MCF 10A (cell line): Measurements from ENCODE around the gene SAMSN1. TPM values are rescaled to one million over a fixed set of nuclear protein-coding genes. Genes with fewer than 3 reads are reported as not detected.

Source experiments
- BruUV-seq: library from RNA; stranded (reverse); fragments of 400-500 nt; replicated peaks from 2 replicates; lab custom pipeline; 2021; lab: Mats Ljungman, UMichigan
- CTCF ChIA-PET: fragments of 300-600 bp; sonication (Branson Sonifier 250); formaldehyde crosslinking; extraction: SDS; loops from one replicate; lab custom pipeline; 2021; ENCODE audit warnings: antibody characterized with exemption, inconsistent platforms; lab: Yijun Ruan, JAX
- POLR2A ChIA-PET: fragments of 300-600, 350-650 bp; sonication (Branson Sonifier 250); formaldehyde crosslinking; extraction: SDS; loops from one replicate; lab custom pipeline; 2020; ENCODE audit warnings: antibody characterized with exemption, inconsistent platforms; lab: Yijun Ruan, JAX
- DNase-seq: peaks from one replicate; pipeline ENCODE4 v3.0.0-alpha.2; 2018; ENCODE audit not compliant: unreplicated experiment
- H3K27ac Mint-ChIP-seq: one replicate; pipeline ENCODE4 v1.8.0; 2022; ENCODE audit warnings: mild to moderate bottlenecking, low read depth, mixed read lengths; ENCODE audit not compliant: unreplicated experiment
- H3K27me3 Mint-ChIP-seq: one replicate; pipeline ENCODE4 v1.8.0; 2022; ENCODE audit warnings: mixed read lengths; ENCODE audit not compliant: insufficient read depth, unreplicated experiment
- H3K36me3 Mint-ChIP-seq: one replicate; pipeline ENCODE4 v1.8.0; 2022; ENCODE audit warnings: mild to moderate bottlenecking, moderate library complexity, mixed read lengths; ENCODE audit not compliant: insufficient read depth, unreplicated experiment
- H3K4me1 Mint-ChIP-seq: one replicate; pipeline ENCODE4 v1.8.0; 2022; ENCODE audit warnings: mixed read lengths; ENCODE audit not compliant: insufficient read depth, unreplicated experiment
- H3K4me3 Mint-ChIP-seq: one replicate; pipeline ENCODE4 v1.8.0; 2022; ENCODE audit warnings: mild to moderate bottlenecking, moderate library complexity, mixed read lengths; ENCODE audit not compliant: unreplicated experiment
- H3K9me3 Mint-ChIP-seq: one replicate; pipeline ENCODE4 v1.8.0; 2022; ENCODE audit warnings: mixed read lengths; ENCODE audit not compliant: unreplicated experiment
- CTCF ChIP-seq: fragments of 200-600 bp; IDR thresholded peaks from one replicate; pipeline ENCODE4 v1.8.0; 2022; ENCODE audit warnings: antibody characterized with exemption, mild to moderate bottlenecking; ENCODE audit not compliant: unreplicated experiment
- intact Hi-C: fragments of 100-400 bp; cut with micrococcal nuclease; formaldehyde crosslinking; loops from 2 replicates; pipeline ENCODE4 v1.14.1; 2022
- total RNA-seq: library from RNA; stranded (reverse); gene quantifications from 2 replicates; pipeline ENCODE4 v1.2.3, GENCODE V29; 2022

SAMSN1 gene
- total RNA-seq, 1 experiment from 2014 or later = 2.3 TPM

- ChIA-PET POLR2A (interaction anchor here (0.8 to 1.4 kb wide), 2 partner anchors 21 to 45 kb away, joined by 3 read pairs; no protein-coding TSS in a partner anchor), CTCF (interaction anchor here (1.2 kb wide), 1 partner anchor 168 kb away, joined by 4 read pairs; no protein-coding TSS in a partner anchor)
- no peak for DNase-seq
- peaks cover 9% of the 10 kb centered on the region for H3K4me1 Mint-ChIP-seq
- H3K4me3 Mint-ChIP-seq = no peak overlapping the region
- no peaks in the 10 kb centered on the region for H3K27me3 Mint-ChIP-seq
- intact Hi-C loops = no loop called here
- H3K9me3 Mint-ChIP-seq = peaks cover under 1% of the 10 kb centered on the region
- no peak overlapping the region for H3K27ac Mint-ChIP-seq
- no peak for TF ChIP-seq CTCF
- no TSS peak for BruUV-seq
- H3K36me3 Mint-ChIP-seq = peaks cover 4% of the 10 kb centered on the region
These were observed 23.8 kb upstream of the SAMSN1 start for GRCh38 chr21:14569868-14570267.

GRCh38 chr21:14569026-14569621 is 23.0 kb upstream of the SAMSN1 start:
- Mint-ChIP-seq H3K9me3 (peaks cover 7% of the 10 kb centered on the region), H3K4me1 (peaks cover 14% of the 10 kb centered on the region), H3K4me3 (no peak overlapping the region), H3K27me3 (no peaks in the 10 kb centered on the region), H3K27ac (peak overlapping the region; percentile 73), H3K36me3 (peaks cover 4% of the 10 kb centered on the region)
- intact Hi-C loops = no loop called here
- ChIA-PET POLR2A (interaction anchor here (0.8 to 1.2 kb wide), 3 partner anchors 10 to 46 kb away, joined by 3 to 5 read pairs (median 3); no protein-coding TSS in a partner anchor), CTCF (interaction anchor here (0.6 to 1.2 kb wide), 3 partner anchors 18 to 204 kb away, joined by 3 to 4 read pairs (median 4); no protein-coding TSS in a partner anchor)
- BruUV-seq = no TSS peak
- no peak for DNase-seq
- TF ChIP-seq CTCF = no peak

- TF ChIP-seq CTCF = no peak
- no peak overlapping the region for H3K4me3 Mint-ChIP-seq
- POLR2A ChIA-PET = interaction anchor here (0.7 to 1.4 kb wide), 5 partner anchors 9 to 174 kb away, joined by 3 to 5 read pairs (median 3); no protein-coding TSS in a partner anchor
- peaks cover 14% of the 10 kb centered on the region for H3K4me1 Mint-ChIP-seq
- BruUV-seq = no TSS peak
- peaks cover 4% of the 10 kb centered on the region for H3K36me3 Mint-ChIP-seq
- peak overlapping the region; percentile 73 for H3K27ac Mint-ChIP-seq
- DNase-seq = peak; percentile 61
- peaks cover 7% of the 10 kb centered on the region for H3K9me3 Mint-ChIP-seq
- intact Hi-C loops = no loop called here
- CTCF ChIA-PET = interaction anchor here (0.7 to 1.0 kb wide), 2 partner anchors 170 to 402 kb away, joined by 3 to 4 read pairs; no protein-coding TSS in a partner anchor
- no peaks in the 10 kb centered on the region for H3K27me3 Mint-ChIP-seq
These were observed 21.5 kb upstream of the SAMSN1 start for GRCh38 chr21:14567331-14568279.
